ENCODE results near the gene TBXA2R. TPM values are rescaled to one million over a fixed set of nuclear protein-coding genes. Genes with fewer than 3 reads are reported as not detected.

The TBXA2R gene
- total and polyA plus RNA-seq, 2 experiments from 2014 or later: 0.70 to 2.0 TPM

DNA sequence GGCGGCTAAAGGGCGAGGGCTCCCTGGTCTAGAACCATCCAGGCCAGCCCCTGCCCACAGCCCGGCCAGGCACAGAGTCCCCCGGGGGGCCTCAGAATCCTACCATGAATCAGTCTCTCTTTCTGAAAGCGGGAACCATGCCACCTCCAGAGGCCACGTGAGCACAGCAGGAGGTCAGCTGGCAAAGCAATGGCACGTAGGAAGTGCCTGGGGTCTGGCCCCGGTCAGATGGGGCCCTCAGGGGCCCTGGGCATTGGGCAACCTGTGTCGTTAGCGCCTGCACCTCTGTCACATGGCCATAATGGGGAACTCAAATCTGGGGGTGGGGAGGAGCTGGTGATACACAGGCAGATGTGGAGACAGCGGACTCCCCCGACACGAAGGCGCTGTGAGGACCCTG, 58.1 kb downstream of the TBXA2R start:
- Histone ChIP-seq H3K4me1 (ENCODE audit: insufficient read depth) (no peaks in the 10 kb centered on the region), H3K9me3 (ENCODE audit: low read depth) (no peaks in the 10 kb centered on the region), H3K9me2 (replicated peaks; ENCODE audit: insufficient read depth) (no peaks in the 10 kb centered on the region), H3K4me2 (no peak overlapping the region), H3K27ac (no peak overlapping the region), H2AFZ (no peak overlapping the region), H3K36me3 (replicated peaks; ENCODE audit: insufficient read depth, low read depth) (no peaks in the 10 kb centered on the region), H3K79me2 (no peaks in the 10 kb centered on the region), H4K20me1 (ENCODE audit: insufficient read depth, poor library complexity, severe bottlenecking) (no peaks in the 10 kb centered on the region), H3K27me3 (no peaks in the 10 kb centered on the region), H3K4me3 (no peak overlapping the region)
- no peak for DNase-seq (ENCODE audit: low spot score)
- 93% methylated on average over 14 of the region's 14 CpGs for WGBS (ENCODE audit: low lambda C conversion rate, missing lambda C conversion rate)
- TF ChIP-seq, protein P1, sequence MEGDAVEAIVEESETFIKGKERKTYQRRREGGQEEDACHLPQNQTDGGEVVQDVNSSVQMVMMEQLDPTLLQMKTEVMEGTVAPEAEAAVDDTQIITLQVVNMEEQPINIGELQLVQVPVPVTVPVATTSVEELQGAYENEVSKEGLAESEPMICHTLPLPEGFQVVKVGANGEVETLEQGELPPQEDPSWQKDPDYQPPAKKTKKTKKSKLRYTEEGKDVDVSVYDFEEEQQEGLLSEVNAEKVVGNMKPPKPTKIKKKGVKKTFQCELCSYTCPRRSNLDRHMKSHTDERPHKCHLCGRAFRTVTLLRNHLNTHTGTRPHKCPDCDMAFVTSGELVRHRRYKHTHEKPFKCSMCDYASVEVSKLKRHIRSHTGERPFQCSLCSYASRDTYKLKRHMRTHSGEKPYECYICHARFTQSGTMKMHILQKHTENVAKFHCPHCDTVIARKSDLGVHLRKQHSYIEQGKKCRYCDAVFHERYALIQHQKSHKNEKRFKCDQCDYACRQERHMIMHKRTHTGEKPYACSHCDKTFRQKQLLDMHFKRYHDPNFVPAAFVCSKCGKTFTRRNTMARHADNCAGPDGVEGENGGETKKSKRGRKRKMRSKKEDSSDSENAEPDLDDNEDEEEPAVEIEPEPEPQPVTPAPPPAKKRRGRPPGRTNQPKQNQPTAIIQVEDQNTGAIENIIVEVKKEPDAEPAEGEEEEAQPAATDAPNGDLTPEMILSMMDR (IDR thresholded peaks at IDR 0.05; ENCODE audit: poor library complexity): no peak
- TF ChIP-seq EZH2phosphoT487 (IDR thresholded peaks at IDR 0.05; ENCODE audit: low read depth, severe bottlenecking, unreplicated experiment) (no peak), EZH2 (IDR thresholded peaks at IDR 0.05; ENCODE audit: borderline replicate concordance) (no peak)

DNA sequence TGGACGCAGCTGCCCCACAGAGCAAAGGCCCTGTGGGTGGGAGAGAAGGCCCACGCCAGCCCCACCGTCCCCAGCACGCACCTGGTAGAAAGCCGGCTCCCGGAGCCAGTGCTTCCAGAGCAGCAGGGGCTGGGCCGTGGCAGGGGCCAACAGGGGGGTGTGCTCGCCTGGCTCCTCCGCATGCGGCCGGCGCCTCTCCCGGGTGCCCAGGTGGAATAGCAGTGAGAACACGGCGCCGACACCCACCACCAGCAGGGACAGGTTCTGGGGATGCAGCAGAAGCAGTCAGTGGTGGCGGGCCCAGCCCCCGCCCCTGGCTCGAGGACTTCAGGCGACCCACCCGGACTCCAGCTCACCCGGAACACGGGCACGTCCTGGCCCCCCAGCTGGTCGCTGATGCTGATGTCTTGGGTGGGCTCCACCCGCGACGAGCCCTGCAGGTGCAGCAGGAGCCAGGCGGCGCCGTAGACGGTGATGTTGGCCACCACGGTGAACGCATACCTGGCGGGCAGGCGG, 58.9 kb downstream of the TBXA2R start:
- Histone ChIP-seq H3K9me2 (replicated peaks; ENCODE audit: insufficient read depth) (no peaks in the 10 kb centered on the region), H3K4me1 (ENCODE audit: insufficient read depth) (no peaks in the 10 kb centered on the region), H3K4me3 (no peak overlapping the region), H3K9me3 (ENCODE audit: low read depth) (no peaks in the 10 kb centered on the region), H2AFZ (no peak overlapping the region), H3K27ac (no peak overlapping the region), H3K27me3 (no peaks in the 10 kb centered on the region), H3K4me2 (no peak overlapping the region), H3K36me3 (replicated peaks; ENCODE audit: insufficient read depth, low read depth) (no peaks in the 10 kb centered on the region), H3K79me2 (no peaks in the 10 kb centered on the region), H4K20me1 (ENCODE audit: insufficient read depth, poor library complexity, severe bottlenecking) (no peaks in the 10 kb centered on the region)
- 97% methylated on average over 15 of the region's 36 CpGs for WGBS (ENCODE audit: low lambda C conversion rate, missing lambda C conversion rate)
- TF ChIP-seq EZH2phosphoT487 (IDR thresholded peaks at IDR 0.05; ENCODE audit: low read depth, severe bottlenecking, unreplicated experiment): no peak
- TF ChIP-seq, protein P1 (IDR thresholded peaks at IDR 0.05; ENCODE audit: poor library complexity): no peak
- no peak for TF ChIP-seq EZH2 (IDR thresholded peaks at IDR 0.05; ENCODE audit: borderline replicate concordance)
- DNase-seq (ENCODE audit: low spot score): no peak

DNA sequence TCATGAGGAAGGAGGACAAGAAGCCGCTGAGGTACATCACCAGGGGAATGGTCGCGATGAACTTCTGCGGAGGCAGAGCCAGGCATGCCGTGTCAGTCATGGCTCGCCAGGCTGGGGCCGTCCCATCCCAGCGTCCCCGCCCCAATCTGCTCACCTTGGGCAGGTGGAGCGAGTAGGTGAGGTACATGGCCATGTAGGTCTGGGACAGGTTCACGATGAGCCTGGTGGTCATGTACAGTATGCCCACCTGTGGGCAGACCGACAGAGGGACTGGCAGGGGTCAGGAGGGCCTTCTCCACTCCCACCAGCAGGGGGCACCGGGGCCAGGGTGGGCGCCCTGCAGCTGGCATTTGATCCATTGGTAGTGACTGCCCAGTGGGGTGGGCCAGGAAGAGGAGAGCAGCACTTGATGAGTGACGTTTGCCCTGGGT, 59.4 kb downstream of the TBXA2R start:
- H3K4me1 ChIP-seq (ENCODE audit: insufficient read depth): no peaks in the 10 kb centered on the region
- TF ChIP-seq, protein P1 (IDR thresholded peaks at IDR 0.05; ENCODE audit: poor library complexity): peak; percentile 18
- TF ChIP-seq EZH2 (IDR thresholded peaks at IDR 0.05; ENCODE audit: borderline replicate concordance) (no peak), EZH2phosphoT487 (IDR thresholded peaks at IDR 0.05; ENCODE audit: low read depth, severe bottlenecking, unreplicated experiment) (no peak)
- H3K79me2 ChIP-seq: no peaks in the 10 kb centered on the region
- H4K20me1 ChIP-seq (ENCODE audit: insufficient read depth, poor library complexity, severe bottlenecking): no peaks in the 10 kb centered on the region
- no peak overlapping the region for H3K4me2 ChIP-seq
- H3K27me3 ChIP-seq: no peaks in the 10 kb centered on the region
- no peak overlapping the region for H3K4me3 ChIP-seq
- H3K9me3 ChIP-seq (ENCODE audit: low read depth): no peaks in the 10 kb centered on the region
- no peak for DNase-seq (ENCODE audit: low spot score)
- no peaks in the 10 kb centered on the region for H3K36me3 ChIP-seq (replicated peaks; ENCODE audit: insufficient read depth, low read depth)
- WGBS (ENCODE audit: low lambda C conversion rate, missing lambda C conversion rate): 90% methylated on average over 14 of the region's 15 CpGs
- H3K9me2 ChIP-seq (replicated peaks; ENCODE audit: insufficient read depth): no peaks in the 10 kb centered on the region
- no peak overlapping the region for H2AFZ ChIP-seq
- H3K27ac ChIP-seq: no peak overlapping the region
